A673 (cell line): ENCODE measurements around the gene NTNG2.

ENCODE experiments used
- CTCF ChIP-seq: fragments of 300-800, 200-600 bp; sonication (generic); conservative IDR thresholded peaks from 2 replicates; pipeline ENCODE4 v1.5.1; 2017; ENCODE audit warnings: low read depth, mild to moderate bottlenecking, antibody characterized with exemption, low read length, moderate library complexity, mixed read lengths
- EZH2 ChIP-seq: fragments of 200-600 bp; sonication (generic); IDR thresholded peaks from 2 replicates; pipeline ENCODE4 v1.6.1; 2017; ENCODE audit warnings: borderline replicate concordance, low read depth, mild to moderate bottlenecking, mixed read lengths, antibody characterized with exemption, low read length; ENCODE audit not compliant: poor library complexity, severe bottlenecking

GRCh38 chr9:132239518-132239917, 77.7 kb downstream of the NTNG2 start:
- TF ChIP-seq CTCF = no peak
- no peak for TF ChIP-seq EZH2
